HepG2 (cell line): ENCODE measurements around the gene ABAT. TPM values are rescaled to one million over a fixed set of nuclear protein-coding genes. Genes with fewer than 3 reads are reported as not detected.
A peak's percentile ranks its signal among the peaks of the same experiment; 100 is the strongest.

Source experiments
- DNMT1 ChIP-seq: sonication (generic); formaldehyde crosslinking; IDR thresholded peaks from 2 replicates; pipeline ENCODE4 v1.5.1; 2020; ENCODE audit warnings: mild to moderate bottlenecking, missing genetic modification reagents
- HMG20A ChIP-seq: IDR thresholded peaks from 2 replicates; pipeline ENCODE4 v1.6.1; 2016; ENCODE audit warnings: borderline replicate concordance
- HOXA5 ChIP-seq: sonication (generic); formaldehyde crosslinking; IDR thresholded peaks from 2 replicates; pipeline ENCODE4 v1.4.0; 2020; ENCODE audit warnings: missing genetic modification reagents
- JARID2 ChIP-seq: sonication (generic); formaldehyde crosslinking; IDR thresholded peaks from 2 replicates; pipeline ENCODE4 v1.8.1; 2023; ENCODE audit warnings: missing genetic modification reagents, inconsistent platforms; ENCODE audit not compliant: insufficient replicate concordance
- MAFF ChIP-seq: IDR thresholded peaks from 2 replicates; pipeline ENCODE4 v1.6.1; 2011; ENCODE audit warnings: low read depth, low read length, improper control_type of control experiment
- SAP130 ChIP-seq: IDR thresholded peaks from 2 replicates; pipeline ENCODE4 v1.6.1; 2016; ENCODE audit warnings: low read depth
- ZNF672 ChIP-seq: sonication (generic); formaldehyde crosslinking; IDR thresholded peaks from 2 replicates; pipeline ENCODE4 v1.8.1; 2022; ENCODE audit warnings: missing genetic modification reagents
- ZNF816 ChIP-seq: sonication (generic); formaldehyde crosslinking; IDR thresholded peaks from 2 replicates; pipeline ENCODE4 v1.8.0; 2022; ENCODE audit warnings: missing genetic modification reagents, mild to moderate bottlenecking, borderline replicate concordance
- polyA plus RNA-seq, 8 experiments: library from polyadenylated mRNA; depleted of rRNA in 3 of 8; stranded (reverse) in 7 of 8; unstranded in 1 of 8; fragments of >200 nt; fragmentation: Illumina TruSeq in 4 of 8; extraction: Trizol in 4 of 8; gene quantifications; 2 replicates each; pipeline versions ENCODE4 v1.2.1 to v1.2.3, GENCODE V29; 2011 to 2016; ENCODE audit warnings: low read depth in 4 of 8, missing spikeins in 1 of 8, mixed read lengths in 1 of 8; ENCODE audit not compliant: insufficient read depth in 1 of 8
- total RNA-seq, 5 experiments: library from RNA; depleted of rRNA; stranded (reverse); fragments of >200 nt; fragmentation: Illumina TruSeq; extraction: Trizol; gene quantifications; 2 replicates each; pipeline ENCODE4 v1.2.3, GENCODE V29; 2016; ENCODE audit warnings: low read depth in 1 of 5
- TF ChIP-seq, protein P1 (sequence below): sonication (generic); formaldehyde crosslinking; IDR thresholded peaks from 2 replicates; pipeline ENCODE4; 2020; ENCODE audit warnings: missing genetic modification reagents, mild to moderate bottlenecking, borderline replicate concordance
- TF ChIP-seq, protein P2 (sequence below): sonication (generic); formaldehyde crosslinking; IDR thresholded peaks from 2 replicates; pipeline ENCODE4 v1.4.0; 2020; ENCODE audit warnings: missing genetic modification reagents
- TF ChIP-seq, protein P3 (sequence below): sonication (generic); formaldehyde crosslinking; IDR thresholded peaks from 2 replicates; pipeline ENCODE4 v1.4.0; 2020; ENCODE audit warnings: missing genetic modification reagents
- TF ChIP-seq, protein P4 (sequence below): sonication (generic); formaldehyde crosslinking; IDR thresholded peaks from 2 replicates; pipeline ENCODE4 v1.5.0; 2020; ENCODE audit warnings: missing genetic modification reagents, mild to moderate bottlenecking, borderline replicate concordance
- TF ChIP-seq, protein P5 (sequence below): sonication (generic); formaldehyde crosslinking; IDR thresholded peaks from 2 replicates; pipeline ENCODE4 v1.8.0; 2023; ENCODE audit warnings: mild to moderate bottlenecking, missing genetic modification reagents
- TF ChIP-seq, protein P6 (sequence below): sonication (generic); formaldehyde crosslinking; IDR thresholded peaks from 2 replicates; pipeline ENCODE4 v1.5.1; 2020; ENCODE audit warnings: mild to moderate bottlenecking, moderate library complexity, missing genetic modification reagents

ABAT gene
- total and polyA plus RNA-seq, 2 of the 13 experiments (the other 11 are each of a cell fraction or from before 2014, with no cell fraction given), result 47.6 to 97.3 TPM

DNA sequence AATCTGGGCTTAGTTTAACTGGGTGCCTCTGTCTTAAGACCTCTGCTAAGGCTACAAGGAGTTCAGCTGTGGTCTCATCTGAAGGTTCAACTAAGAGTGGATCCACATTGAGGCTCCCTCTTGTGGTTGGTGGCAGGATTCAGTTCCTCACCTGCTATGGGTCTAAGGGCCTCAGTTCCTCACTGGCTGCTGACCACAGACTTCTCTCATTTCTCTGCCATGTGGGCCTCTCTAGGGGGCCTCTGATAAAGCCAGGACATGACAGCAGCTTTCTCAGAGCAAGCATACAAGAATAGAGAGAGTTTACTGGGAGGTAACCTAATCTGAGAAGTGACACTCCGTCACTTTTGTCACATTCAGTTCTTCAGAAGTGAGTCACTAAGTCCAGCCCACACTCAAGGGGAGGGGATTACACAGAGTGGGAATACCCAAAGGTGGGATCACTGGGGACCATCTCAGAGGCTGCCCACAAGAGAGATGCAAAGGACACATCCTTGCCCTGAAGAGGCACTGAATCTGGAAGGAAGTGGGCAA lies 19.2 kb upstream of the ABAT start (continued):
- TF ChIP-seq, protein P1, sequence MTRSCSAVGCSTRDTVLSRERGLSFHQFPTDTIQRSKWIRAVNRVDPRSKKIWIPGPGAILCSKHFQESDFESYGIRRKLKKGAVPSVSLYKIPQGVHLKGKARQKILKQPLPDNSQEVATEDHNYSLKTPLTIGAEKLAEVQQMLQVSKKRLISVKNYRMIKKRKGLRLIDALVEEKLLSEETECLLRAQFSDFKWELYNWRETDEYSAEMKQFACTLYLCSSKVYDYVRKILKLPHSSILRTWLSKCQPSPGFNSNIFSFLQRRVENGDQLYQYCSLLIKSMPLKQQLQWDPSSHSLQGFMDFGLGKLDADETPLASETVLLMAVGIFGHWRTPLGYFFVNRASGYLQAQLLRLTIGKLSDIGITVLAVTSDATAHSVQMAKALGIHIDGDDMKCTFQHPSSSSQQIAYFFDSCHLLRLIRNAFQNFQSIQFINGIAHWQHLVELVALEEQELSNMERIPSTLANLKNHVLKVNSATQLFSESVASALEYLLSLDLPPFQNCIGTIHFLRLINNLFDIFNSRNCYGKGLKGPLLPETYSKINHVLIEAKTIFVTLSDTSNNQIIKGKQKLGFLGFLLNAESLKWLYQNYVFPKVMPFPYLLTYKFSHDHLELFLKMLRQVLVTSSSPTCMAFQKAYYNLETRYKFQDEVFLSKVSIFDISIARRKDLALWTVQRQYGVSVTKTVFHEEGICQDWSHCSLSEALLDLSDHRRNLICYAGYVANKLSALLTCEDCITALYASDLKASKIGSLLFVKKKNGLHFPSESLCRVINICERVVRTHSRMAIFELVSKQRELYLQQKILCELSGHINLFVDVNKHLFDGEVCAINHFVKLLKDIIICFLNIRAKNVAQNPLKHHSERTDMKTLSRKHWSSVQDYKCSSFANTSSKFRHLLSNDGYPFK, result no peak
- TF ChIP-seq SAP130 (CRISPR knock-in tag) (peak; percentile 45; the same call in 1 of the 2 replicates), HOXA5 (0 out of 2 replicates have a peak, but pooled peaks have one; percentile 6), JARID2 (CRISPR knock-in tag) (no peak), ZNF672 (CRISPR knock-in tag) (no peak), ZNF816 (CRISPR knock-in tag) (no peak), MAFF (no peak), DNMT1 (CRISPR knock-in tag) (0 out of 2 replicates have a peak, but pooled peaks have one; percentile 71), HMG20A (CRISPR knock-in tag) (no peak)
- TF ChIP-seq, protein P2, sequence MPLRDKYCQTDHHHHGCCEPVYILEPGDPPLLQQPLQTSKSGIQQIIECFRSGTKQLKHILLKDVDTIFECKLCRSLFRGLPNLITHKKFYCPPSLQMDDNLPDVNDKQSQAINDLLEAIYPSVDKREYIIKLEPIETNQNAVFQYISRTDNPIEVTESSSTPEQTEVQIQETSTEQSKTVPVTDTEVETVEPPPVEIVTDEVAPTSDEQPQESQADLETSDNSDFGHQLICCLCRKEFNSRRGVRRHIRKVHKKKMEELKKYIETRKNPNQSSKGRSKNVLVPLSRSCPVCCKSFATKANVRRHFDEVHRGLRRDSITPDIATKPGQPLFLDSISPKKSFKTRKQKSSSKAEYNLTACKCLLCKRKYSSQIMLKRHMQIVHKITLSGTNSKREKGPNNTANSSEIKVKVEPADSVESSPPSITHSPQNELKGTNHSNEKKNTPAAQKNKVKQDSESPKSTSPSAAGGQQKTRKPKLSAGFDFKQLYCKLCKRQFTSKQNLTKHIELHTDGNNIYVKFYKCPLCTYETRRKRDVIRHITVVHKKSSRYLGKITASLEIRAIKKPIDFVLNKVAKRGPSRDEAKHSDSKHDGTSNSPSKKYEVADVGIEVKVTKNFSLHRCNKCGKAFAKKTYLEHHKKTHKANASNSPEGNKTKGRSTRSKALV, result no peak
- TF ChIP-seq, protein P3, sequence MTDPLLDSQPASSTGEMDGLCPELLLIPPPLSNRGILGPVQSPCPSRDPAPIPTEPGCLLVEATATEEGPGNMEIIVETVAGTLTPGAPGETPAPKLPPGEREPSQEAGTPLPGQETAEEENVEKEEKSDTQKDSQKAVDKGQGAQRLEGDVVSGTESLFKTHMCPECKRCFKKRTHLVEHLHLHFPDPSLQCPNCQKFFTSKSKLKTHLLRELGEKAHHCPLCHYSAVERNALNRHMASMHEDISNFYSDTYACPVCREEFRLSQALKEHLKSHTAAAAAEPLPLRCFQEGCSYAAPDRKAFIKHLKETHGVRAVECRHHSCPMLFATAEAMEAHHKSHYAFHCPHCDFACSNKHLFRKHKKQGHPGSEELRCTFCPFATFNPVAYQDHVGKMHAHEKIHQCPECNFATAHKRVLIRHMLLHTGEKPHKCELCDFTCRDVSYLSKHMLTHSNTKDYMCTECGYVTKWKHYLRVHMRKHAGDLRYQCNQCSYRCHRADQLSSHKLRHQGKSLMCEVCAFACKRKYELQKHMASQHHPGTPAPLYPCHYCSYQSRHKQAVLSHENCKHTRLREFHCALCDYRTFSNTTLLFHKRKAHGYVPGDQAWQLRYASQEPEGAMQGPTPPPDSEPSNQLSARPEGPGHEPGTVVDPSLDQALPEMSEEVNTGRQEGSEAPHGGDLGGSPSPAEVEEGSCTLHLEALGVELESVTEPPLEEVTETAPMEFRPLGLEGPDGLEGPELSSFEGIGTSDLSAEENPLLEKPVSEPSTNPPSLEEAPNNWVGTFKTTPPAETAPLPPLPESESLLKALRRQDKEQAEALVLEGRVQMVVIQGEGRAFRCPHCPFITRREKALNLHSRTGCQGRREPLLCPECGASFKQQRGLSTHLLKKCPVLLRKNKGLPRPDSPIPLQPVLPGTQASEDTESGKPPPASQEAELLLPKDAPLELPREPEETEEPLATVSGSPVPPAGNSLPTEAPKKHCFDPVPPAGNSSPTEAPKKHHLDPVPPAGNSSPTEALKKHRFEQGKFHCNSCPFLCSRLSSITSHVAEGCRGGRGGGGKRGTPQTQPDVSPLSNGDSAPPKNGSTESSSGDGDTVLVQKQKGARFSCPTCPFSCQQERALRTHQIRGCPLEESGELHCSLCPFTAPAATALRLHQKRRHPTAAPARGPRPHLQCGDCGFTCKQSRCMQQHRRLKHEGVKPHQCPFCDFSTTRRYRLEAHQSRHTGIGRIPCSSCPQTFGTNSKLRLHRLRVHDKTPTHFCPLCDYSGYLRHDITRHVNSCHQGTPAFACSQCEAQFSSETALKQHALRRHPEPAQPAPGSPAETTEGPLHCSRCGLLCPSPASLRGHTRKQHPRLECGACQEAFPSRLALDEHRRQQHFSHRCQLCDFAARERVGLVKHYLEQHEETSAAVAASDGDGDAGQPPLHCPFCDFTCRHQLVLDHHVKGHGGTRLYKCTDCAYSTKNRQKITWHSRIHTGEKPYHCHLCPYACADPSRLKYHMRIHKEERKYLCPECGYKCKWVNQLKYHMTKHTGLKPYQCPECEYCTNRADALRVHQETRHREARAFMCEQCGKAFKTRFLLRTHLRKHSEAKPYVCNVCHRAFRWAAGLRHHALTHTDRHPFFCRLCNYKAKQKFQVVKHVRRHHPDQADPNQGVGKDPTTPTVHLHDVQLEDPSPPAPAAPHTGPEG (CRISPR knock-in tag), result no peak
- TF ChIP-seq, protein P4, sequence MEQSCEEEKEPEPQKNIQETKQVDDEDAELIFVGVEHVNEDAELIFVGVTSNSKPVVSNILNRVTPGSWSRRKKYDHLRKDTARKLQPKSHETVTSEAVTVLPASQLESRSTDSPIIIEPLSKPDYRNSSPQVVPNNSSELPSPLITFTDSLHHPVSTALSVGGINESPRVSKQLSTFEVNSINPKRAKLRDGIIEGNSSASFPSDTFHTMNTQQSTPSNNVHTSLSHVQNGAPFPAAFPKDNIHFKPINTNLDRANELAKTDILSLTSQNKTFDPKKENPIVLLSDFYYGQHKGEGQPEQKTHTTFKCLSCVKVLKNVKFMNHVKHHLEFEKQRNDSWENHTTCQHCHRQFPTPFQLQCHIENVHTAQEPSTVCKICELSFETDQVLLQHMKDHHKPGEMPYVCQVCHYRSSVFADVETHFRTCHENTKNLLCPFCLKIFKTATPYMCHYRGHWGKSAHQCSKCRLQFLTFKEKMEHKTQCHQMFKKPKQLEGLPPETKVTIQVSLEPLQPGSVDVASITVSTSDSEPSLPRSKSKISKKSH (CRISPR knock-in tag), result no peak
- TF ChIP-seq, protein P5, sequence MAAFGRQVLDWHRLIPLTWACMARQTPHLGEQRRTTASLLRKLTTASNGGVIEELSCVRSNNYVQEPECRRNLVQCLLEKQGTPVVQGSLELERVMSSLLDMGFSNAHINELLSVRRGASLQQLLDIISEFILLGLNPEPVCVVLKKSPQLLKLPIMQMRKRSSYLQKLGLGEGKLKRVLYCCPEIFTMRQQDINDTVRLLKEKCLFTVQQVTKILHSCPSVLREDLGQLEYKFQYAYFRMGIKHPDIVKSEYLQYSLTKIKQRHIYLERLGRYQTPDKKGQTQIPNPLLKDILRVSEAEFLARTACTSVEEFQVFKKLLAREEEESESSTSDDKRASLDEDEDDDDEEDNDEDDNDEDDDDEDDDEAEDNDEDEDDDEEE (CRISPR knock-in tag), result no peak
- TF ChIP-seq, protein P6, sequence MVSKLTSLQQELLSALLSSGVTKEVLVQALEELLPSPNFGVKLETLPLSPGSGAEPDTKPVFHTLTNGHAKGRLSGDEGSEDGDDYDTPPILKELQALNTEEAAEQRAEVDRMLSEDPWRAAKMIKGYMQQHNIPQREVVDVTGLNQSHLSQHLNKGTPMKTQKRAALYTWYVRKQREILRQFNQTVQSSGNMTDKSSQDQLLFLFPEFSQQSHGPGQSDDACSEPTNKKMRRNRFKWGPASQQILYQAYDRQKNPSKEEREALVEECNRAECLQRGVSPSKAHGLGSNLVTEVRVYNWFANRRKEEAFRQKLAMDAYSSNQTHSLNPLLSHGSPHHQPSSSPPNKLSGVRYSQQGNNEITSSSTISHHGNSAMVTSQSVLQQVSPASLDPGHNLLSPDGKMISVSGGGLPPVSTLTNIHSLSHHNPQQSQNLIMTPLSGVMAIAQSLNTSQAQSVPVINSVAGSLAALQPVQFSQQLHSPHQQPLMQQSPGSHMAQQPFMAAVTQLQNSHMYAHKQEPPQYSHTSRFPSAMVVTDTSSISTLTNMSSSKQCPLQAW (CRISPR knock-in tag), result no peak
